Dedifferentiated amniotic fluid mesenchymal stem cell (primary cell): ENCODE data around the gene JHY.

ENCODE experiments used
- DNase-seq: peaks from one replicate; pipeline ENCODE4 v3.0.0-alpha.2; 2016; ENCODE audit errors: extremely low spot score

The JHY gene

GRCh38 chr11:122938557-122938956, 56.0 kb downstream of the JHY start:
- DNase-seq, result no peak

- no peak for DNase-seq
Measured at GRCh38 chr11:122951211-122951610, 68.7 kb downstream of the JHY start.

GRCh38 chr11:122954455-122954854, 71.9 kb downstream of the JHY start:
- DNase-seq, result no peak

- no peak for DNase-seq
Measured at GRCh38 chr11:122963961-122964360, 81.4 kb downstream of the JHY start.

- DNase-seq, result no peak
Measured at GRCh38 chr11:122976061-122976733, 93.6 kb downstream of the JHY start.

GRCh38 chr11:122976734-122977469, 94.3 kb downstream of the JHY start:
- no peak for DNase-seq

- no peak for DNase-seq
Measured at GRCh38 chr11:122977470-122978298, 95.1 kb downstream of the JHY start.

GRCh38 chr11:122978299-122978620, 95.7 kb downstream of the JHY start:
- DNase-seq, result no peak

- no peak for DNase-seq
Measured at GRCh38 chr11:122979103-122979814, 96.7 kb downstream of the JHY start.

- DNase-seq, result no peak
Measured at GRCh38 chr11:122979815-122980595, 97.4 kb downstream of the JHY start.

GRCh38 chr11:122981388-122982264, 99.1 kb downstream of the JHY start, which contains the start of gene BSX:
TSS of gene BSX (minus strand) at chr11:122981834. CDS start at chr11:122981671, 163 bp downstream.
- DNase-seq, result no peak

- no peak for DNase-seq
Measured at GRCh38 chr11:122983438-122984185, 101.1 kb downstream of the JHY start.

- DNase-seq, result no peak
Measured at GRCh38 chr11:122984186-122985011, 101.8 kb downstream of the JHY start.

GRCh38 chr11:122995526-122995925, 113.0 kb downstream of the JHY start:
- DNase-seq, result no peak

- DNase-seq, result no peak
Measured at GRCh38 chr11:122998727-122999366, 116.3 kb downstream of the JHY start.

GRCh38 chr11:123000721-123001120, 118.2 kb downstream of the JHY start:
- no peak for DNase-seq

GRCh38 chr11:123006860-123007542, 124.4 kb downstream of the JHY start:
- no peak for DNase-seq
